ENCODE measurements around the gene DAP.
"Not testable (repeated sequence)": the region's sequence is repeated elsewhere in the genome, so short reads cannot be mapped to it uniquely, and the experiment has no call there.

Gene DAP

GRCh38 chr5:10674582-10674981 is 86.5 kb downstream of the DAP start:
- DNase-seq (ENCODE audit: low read depth in 2 of 2, low spot score in 1 of 2), result no peak

- no peak for DNase-seq (ENCODE audit: low read depth in 2 of 2, low spot score in 1 of 2)
Observed at GRCh38 chr5:10674096-10674495, 86.9 kb downstream of the DAP start.

- DNase-seq (ENCODE audit: low read depth in 2 of 2, low spot score in 1 of 2), result no peak
Observed at GRCh38 chr5:10673407-10673806, 87.6 kb downstream of the DAP start.

GRCh38 chr5:10673017-10673389 is 88.0 kb downstream of the DAP start:
- no peak for DNase-seq (ENCODE audit: low read depth in 2 of 2, low spot score in 1 of 2)

- DNase-seq (ENCODE audit: low read depth in 2 of 2, low spot score in 1 of 2), result no peak
Observed at GRCh38 chr5:10672146-10673016, 88.7 kb downstream of the DAP start.

- DNase-seq (ENCODE audit: low read depth in 2 of 2, low spot score in 1 of 2), result no peak
Observed at GRCh38 chr5:10671041-10672008, 89.7 kb downstream of the DAP start.

- no peak for DNase-seq (ENCODE audit: low read depth in 2 of 2, low spot score in 1 of 2)
Observed at GRCh38 chr5:10669983-10670382, 91.1 kb downstream of the DAP start.

GRCh38 chr5:10668697-10669096 is 92.3 kb downstream of the DAP start:
- DNase-seq (ENCODE audit: low read depth in 2 of 2, low spot score in 1 of 2), result no peak

- no peak for DNase-seq (ENCODE audit: low read depth in 2 of 2, low spot score in 1 of 2)
Observed at GRCh38 chr5:10667431-10668057, 93.5 kb downstream of the DAP start.

GRCh38 chr5:10666531-10667299 is 94.3 kb downstream of the DAP start:
- no peak for DNase-seq (ENCODE audit: low read depth in 2 of 2, low spot score in 1 of 2)

GRCh38 chr5:10665799-10666198 is 95.2 kb downstream of the DAP start:
- DNase-seq (ENCODE audit: low read depth in 2 of 2, low spot score in 1 of 2), result no peak

GRCh38 chr5:10664180-10664769 is 96.8 kb downstream of the DAP start:
- not testable (repeated sequence) for DNase-seq (ENCODE audit: low read depth in 2 of 2, low spot score in 1 of 2)

- DNase-seq (ENCODE audit: low read depth in 2 of 2, low spot score in 1 of 2), result no peak
Observed at GRCh38 chr5:10663489-10664179, 97.4 kb downstream of the DAP start.

- no peak for DNase-seq (ENCODE audit: low read depth in 2 of 2, low spot score in 1 of 2)
Observed at GRCh38 chr5:10662661-10663488, 98.2 kb downstream of the DAP start.

GRCh38 chr5:10662083-10662482 is 99.0 kb downstream of the DAP start:
- no peak for DNase-seq (ENCODE audit: low read depth in 2 of 2, low spot score in 1 of 2)

- no peak for DNase-seq (ENCODE audit: low read depth in 2 of 2, low spot score in 1 of 2)
Observed at GRCh38 chr5:10661401-10661800, 99.6 kb downstream of the DAP start.

GRCh38 chr5:10660720-10661387 is 100.2 kb downstream of the DAP start:
- no peak for DNase-seq (ENCODE audit: low read depth in 2 of 2, low spot score in 1 of 2)

GRCh38 chr5:10660135-10660534 is 100.9 kb downstream of the DAP start:
- no peak for DNase-seq (ENCODE audit: low read depth in 2 of 2, low spot score in 1 of 2)
